HG03097 (cell line): ENCODE results near the gene GNL2.
"Not testable (repeated sequence)": the region's sequence is repeated elsewhere in the genome, so short reads cannot be mapped to it uniquely, and the experiment has no call there.

Source experiments
- ATAC-seq: cut with Tn5 transposase; IDR thresholded peaks from one replicate; pipeline ENCODE4 v1.9.1; 2021; ENCODE audit not compliant: unreplicated experiment, low FRiP score

Gene GNL2

DNA sequence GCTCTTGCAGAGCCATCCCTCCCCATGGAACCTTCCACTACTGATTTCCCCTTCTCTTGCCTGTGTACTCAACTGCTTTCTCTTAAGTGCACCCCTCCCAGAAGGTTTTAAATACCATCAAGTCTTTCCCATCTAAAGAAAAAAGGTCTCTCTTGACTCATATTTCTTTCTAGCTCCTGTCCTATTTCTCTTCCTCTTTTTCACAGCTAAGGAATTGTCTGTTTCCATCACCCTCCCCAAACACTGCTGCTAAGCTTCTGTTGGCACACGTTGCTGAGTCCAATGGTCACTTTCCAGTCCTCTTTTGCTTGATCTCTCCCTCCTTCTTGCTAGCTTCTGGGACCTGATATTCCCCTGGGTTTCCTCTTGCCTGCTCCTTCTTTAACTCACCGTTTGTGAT lies 13.3 kb upstream of the GNL2 start:
- no peak for ATAC-seq

DNA sequence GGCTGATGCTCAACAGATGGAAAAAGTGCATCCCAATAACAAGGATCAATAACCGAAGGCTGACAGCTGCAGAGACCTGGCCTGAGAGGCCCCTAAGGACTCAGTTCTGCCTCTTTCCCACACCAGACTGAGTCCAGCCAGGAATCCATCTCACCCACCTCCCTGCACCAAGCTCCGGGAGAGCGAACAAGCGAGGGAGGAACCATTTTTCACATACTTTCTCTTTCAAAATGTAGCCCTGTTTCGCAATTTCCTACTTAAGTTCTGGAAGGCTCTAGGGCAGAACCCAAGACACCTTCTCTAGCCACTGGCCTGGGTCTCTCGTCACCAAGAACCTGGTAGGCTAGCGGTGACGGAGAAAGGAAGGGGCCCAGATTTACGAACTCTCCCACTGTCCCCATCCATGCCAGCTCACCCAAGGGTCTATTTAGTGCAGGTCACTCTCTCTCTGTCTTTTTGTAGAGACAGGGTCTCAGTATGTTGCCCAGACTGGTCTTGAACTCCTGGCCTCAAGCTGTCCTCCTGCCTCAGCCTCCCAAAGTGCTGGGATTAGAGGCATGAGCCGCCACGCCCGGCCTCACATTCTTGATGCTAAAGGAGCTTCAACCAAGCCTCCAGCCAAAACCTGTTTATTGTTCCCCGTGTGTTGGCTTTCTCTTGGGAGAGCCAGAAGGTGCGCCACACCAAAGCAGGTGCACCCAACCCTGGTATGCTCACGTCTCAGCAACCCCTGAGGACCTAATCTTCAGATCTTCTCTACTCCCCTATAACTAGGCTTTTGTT lies 10.9 kb upstream of the GNL2 start:
- ATAC-seq: no peak

DNA sequence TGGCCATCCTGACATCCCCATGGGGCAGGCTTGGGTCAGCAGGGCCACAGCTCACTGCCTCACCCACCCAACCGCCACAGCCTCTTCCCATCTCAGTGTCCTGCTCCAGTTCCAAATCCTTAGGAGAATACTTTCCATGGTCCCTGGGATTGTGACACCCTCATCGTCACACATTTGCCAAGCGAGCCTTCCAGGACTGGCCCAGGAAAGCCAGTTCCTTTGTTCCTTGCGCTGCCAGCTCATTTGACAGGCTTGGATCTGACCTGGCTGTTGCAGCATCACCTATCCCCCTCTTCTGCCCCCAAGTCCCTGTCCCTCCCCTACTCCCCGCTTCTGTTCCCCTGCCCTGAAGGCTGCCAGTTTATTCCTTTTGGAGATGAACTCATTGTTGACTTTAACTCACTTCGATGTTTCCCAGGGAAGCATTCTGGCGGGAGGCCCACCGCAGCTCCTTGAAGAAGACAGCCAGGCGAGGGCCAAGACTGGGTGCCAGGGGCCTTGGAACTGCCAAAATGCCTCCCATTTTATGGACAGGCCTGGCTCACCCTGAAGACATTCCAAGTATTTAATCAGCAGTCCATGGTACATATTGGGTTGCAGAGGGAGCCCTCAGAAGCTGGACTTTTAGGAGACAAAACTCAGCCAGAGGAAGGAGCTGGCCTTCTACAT lies 10.2 kb upstream of the GNL2 start:
- no peak for ATAC-seq

DNA sequence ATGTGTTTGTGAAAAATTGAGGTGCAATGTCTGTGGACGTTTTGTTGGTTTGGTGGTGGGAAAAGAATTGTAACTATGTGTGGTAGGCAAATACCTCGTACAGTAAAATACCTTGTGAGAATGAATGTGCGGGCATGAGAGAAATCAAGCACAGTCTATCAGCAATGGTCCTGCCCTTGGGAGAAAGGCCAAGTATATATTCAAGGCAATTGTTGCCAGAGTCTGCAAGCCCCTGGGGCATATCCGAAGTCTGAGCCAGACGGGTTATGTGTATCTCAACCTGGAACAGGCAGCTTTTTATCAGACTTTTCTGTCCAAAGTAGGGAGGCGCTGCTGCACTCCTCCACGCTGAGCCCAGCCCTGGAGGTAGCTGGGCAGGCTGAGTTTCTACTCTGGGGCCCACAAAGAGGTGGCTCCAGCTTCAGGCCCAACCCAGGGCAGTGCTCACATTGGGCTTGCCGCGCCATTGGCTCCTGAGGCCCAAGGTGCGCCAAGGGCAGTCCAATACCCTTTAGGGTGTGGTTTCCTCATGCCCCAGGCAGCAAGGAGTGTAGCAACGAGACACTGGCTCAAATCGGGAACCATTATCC lies 9.4 kb upstream of the GNL2 start:
- no peak for ATAC-seq

DNA sequence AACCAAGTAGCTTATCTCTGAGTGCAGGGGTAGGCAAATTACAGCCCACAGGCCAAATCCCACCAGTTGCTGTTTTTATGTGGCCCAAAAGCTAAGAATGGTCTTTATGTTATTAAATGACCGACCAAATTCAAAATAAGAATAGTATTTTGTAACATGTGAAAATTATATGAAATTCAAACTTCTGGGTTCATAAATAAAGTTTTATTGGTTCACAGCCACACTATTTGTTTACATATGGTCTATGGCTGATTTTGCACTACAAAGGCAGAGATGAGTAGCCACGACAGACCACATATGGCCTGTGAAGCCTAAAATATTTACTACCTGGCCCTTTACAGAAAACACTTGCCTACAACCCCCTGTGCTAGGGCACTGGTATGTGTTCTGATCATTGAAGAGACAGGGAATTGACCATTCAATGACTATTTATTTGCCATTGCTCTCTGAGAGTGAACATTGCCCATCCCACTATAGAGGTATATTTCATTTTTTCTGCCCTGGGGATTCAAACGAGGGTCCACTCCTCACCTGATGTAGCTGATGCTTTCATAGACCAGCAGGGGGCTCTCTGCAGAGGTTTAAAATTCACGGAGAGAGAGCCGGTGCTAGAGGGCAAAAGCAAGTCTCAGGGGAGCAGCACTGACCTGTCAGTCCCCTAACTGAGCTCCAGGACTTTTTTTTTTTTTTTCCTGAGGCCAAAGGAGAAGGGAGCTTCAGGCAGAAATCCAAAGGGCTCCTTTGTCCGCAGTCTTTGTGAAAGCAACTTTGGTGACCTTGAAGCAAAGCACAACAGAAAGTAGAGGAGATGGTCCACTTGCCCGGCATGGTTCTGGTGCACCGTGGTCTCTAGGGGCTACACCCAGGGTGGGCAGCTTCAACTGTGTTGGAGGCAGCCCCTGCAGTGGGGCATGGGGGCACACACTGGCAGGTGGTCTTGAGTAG lies 7.3 kb upstream of the GNL2 start:
- ATAC-seq: no peak

DNA sequence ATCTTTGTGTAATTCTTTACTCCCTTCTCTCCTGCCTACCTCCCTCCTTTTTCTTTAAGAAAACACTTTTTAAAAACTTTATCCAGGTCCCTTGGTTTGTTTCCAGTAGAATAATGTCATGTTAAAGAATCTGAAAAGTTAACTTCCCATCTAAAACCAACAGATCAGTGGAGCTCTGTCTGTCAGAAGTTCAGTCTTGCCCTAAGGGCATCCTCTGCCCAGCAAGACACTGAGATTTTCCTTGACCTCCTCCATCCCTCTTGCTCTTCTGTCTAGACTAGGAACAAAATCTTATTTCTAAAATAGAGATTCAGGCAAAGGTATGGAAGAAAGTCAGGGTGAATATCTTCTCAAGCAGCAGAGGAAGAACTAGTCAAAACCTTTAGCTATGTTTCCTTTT lies 5.7 kb upstream of the GNL2 start:
- no peak for ATAC-seq

DNA sequence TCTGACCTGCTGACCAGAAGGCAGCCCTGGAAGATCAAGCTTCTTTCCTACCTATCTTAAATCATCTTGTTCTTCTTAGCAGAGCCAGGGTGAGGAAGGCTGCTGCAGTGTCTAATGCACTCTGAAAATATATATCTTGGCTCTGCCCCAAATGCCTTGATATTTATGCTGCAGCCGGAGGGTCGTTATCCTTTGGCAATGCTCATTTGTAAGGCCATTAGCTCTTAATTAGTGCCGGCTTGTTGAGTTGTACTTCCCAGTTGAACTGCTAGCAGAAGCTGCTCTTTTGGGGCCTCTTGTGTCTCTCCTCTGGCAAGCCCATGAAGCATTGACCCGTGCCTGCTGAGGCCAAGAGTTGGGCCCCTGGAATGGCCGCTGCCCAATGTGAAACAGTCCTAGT lies 4.2 kb upstream of the GNL2 start:
- ATAC-seq: no peak

DNA sequence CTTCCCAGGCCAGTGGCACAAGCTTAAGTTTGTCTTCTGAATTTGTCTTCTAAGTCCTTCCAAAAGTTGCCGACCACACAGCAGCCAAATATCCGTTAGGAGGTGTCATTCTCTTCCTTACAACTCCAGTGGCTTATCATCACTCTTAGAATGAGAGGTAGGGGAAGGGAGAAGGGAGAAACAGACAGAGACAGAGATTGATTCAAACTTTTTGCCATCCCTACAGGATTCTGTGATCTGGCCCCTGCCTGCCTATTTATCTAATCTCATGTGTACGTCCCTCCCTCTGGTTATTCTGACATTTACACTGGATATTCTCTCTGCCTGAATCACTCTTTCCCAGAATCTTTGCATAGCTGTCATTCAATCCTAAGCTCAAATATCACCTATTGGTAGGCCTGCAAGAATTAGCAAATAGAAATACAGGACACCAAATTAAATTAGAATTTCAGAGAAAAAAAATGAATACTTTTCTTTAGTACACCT lies 488 bp upstream of the GNL2 start:
- ATAC-seq: no peak

DNA sequence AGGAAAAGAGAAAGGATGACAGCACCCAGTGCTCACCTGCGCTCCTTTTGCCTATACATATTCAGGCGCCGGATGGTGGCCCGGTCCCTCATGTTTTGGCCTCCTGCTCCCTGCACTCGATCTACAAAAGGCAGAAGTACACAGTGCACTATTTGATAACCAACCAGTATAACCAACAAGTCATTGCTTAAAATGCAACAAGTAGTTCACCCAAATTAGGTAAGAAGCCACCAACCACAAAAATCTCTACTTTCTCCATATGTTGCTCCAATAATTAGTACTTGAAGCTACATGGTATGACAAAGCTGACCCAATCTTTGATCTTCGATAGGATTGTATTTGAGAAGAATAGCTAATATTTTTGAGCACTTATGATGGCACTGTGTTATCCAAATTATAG lies 2.0 kb downstream of the GNL2 start:
- no peak for ATAC-seq

DNA sequence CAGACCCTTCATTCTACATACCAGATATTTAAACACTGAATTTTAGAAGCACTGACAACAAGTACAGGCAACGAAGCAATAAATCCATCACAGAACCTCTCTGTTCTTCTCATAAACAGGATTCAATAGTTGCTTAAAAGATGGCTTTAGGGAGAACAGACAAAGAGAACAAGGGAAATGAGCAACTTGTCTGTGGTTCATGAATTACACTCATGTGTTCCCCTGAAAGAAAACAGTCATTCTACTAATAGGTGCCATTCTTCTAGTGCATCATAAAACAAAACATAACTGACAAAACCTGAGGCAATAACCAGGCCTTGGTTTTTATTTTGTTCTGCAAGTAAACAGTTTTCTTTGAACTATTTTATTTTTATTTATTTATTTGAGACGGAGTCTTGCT lies 6.8 kb downstream of the GNL2 start:
- ATAC-seq: no peak

DNA sequence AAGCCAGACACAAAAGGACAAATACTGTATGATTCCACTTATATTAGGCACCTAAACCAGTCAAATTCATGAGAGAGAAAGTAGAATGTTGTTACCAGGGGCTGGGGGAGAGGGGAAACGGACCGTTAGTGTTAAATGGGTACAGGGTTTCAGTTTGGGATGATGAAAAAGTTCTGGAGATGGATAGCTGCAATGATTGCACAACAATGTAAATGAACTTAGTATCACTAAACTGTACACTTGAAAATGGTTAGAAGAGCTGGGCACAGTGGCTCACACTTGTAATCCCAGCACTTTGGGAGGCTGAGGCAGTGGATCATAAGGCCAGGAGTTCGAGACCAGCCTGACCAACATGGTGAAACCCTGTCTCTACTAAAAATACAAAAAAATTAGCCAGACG lies 11.2 kb downstream of the GNL2 start:
- not testable (repeated sequence) for ATAC-seq

DNA sequence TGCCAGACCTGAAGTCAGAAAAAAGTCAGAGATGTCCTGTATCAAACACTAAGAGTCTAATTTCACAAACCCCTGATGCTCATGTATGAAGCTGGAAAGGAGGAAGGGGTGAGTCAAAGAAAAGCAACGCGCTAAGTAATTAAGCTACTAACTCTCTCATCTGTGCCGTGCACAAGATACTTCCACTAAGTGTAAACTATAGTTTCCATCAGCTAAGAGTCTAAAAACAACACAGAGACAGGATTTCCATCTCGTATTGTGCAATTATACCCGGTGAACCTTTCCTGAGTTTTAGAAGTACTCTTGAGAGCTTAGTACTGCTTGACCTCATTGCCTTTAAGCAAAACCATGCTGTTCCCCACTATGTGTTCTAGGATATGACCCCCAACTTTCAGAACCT lies 20.0 kb downstream of the GNL2 start:
- ATAC-seq: no peak

DNA sequence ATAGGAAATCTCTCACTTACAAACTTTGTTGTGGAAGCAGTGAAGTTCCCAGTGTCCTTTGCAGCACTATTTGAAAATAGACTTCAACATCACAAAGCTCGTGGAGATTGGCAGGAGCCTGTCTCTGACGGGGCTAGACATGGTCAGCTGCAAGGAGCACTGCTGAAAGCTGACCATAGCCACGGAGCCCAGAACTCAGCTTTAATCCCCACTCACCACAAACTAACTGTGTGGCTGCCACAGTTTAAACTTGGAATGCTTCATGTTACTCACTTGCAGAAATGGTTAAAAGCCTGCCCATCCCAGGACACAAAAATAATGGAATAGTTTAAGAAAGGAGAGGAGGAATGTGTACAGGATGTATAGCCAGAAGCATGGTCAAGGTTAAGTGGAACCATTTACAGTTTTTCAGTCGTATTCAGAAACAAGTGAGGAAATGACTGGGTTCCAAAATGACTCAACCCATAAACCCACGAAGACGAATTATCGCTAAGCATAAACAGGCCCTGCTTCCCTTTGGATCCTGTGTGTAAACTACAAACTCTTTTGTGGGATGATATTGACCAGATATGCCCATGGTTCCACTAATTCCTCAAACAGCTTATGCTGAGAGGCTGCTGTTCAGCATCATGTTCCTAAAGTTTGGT lies 20.8 kb downstream of the GNL2 start:
- no peak for ATAC-seq

DNA sequence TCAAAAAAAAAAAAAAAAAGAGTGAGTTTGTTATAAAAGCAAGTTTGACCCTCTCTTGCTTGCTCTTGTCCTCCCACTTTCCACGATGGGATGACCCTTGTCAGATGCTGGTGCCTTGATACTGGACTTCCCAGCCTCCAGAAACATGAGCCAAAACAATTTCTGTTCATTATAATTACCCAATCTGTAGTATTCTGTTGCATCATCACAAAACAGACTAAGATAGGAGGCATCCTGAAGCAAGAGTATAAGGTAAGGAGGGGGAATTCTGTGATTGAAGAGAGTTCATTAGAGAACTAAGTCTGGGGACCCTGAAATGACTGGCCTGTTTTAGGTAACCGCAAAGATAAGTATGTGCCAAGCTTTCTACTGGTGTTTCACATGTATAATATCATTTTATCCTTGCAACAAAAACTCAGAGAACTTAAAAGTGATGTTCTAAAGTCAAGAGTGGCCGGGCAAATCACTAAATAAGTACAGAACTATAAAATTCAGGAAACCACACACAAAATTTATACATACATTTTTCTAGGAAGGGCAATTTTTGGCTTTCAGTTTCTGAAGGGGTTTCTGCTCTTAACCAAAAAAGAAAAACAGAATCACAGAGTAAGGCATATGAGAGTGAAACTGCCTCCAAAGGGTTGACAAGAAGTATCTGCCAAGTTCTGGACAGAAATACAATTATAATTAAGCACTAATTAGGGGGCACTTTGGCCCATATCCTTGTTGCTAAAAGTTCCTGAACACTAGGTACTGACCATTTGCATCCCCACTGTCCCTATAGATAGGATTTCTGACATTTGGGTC lies 25.0 kb downstream of the GNL2 start:
- no peak for ATAC-seq

DNA sequence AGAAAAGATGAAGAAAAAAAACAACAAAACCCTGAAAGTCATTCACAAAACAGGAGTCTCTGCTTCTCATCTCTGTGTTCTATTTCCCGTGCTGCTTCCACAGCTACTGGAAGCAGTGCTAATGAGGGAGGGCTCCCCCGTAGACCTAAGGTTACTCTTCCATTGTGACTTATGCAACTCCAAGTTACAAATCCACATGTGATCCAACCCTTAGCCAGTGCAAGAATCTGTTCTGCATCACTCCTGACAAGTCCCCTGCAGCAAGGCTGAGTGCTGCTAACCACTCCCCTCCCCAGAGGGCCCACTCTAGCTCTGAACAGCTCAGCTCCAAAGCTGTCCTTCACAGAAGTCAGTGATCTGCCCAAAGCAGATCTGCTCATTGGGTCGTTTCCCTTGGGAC lies 28.7 kb downstream of the GNL2 start:
- no peak for ATAC-seq

DNA sequence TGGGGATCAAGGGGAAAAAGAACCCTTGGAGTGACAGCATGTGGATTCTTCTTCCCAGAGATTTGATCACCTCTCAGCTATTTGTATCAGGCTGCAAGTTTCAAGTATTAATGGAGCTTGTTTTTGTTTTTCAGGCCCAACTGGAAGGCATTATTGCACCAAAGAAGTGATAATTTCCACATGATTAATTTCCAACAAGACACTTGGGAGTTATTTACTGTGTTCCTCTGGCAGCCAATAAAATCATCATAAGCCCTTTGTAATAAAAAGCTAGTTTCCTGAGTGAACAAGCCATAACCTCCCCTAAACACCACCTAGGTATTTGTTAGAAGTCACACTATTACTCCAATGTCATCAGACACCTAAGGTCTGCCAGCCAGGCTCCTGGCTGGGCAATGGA lies 30.8 kb downstream of the GNL2 start:
- ATAC-seq: no peak

DNA sequence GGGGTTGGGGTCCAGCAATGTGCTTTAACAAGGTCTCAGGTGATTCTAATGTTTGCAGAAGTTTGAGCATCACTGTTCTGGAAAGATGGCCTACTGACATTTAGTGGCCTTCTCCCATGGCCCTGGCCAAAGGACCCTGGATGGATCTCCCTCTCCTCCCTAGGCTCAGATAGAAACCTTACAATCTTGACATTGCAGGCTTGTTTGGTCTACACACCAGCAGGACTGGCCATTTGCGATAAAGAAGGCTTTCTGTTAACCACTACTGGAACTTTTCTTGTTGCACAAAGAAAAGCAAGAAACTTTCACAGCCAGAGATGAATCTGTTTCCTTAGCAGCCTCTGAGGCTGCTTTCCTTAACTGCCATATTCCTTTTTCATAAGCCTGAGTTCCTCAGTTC lies 32.8 kb downstream of the GNL2 start:
- ATAC-seq: no peak

DNA sequence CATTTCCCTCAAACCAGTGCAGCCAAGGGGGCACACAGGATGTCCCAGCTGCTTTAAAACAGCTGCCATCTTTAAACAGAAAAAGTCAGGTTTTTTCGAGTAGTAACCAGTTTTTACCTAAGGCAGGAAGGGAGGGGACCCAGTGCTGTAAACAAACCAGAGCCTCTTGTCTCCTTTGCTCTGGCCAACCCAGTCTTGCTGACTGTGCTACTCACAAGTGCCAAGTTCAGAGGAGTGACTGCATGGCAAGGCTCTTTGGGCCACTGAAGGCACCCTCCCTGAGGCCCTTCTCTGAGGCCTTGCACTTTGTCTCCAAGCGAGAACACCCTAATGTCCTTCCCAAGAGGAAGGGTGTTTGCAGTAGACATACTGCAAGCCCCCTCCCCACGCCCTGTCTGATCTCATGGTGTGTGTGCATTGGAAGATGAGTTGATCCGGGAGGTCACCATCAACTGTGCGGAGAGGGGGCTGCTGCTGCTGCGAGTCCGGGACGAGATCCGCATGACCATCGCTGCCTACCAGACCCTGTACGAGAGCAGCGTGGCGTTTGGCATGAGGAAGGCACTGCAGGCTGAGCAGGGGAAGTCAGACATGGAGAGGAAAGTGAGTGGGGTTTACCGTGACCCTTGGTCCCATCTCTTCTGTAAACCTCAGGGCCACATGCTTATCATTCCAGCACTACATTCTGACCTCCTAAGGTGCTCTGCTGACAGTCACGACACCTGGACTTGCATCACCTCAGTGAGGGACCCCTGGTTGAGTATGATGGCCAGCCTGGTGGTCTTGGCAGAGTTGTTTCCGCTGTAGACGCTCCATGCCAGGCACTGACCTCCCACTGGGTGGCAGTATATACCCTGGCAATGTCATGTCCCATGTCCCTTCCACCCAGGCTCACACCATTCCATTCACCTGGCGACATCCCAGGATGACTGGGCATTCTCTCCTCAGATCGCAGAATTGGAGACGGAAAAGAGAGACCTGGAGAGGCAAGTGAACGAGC lies 34.3 kb downstream of the GNL2 start:
- ATAC-seq: no peak
